Islet of Langerhans (tissue), 1 donor: ENCODE data around the gene SLC19A2.
"Not testable (repeated sequence)": the region's sequence is repeated elsewhere in the genome, so short reads cannot be mapped to it uniquely, and the experiment has no call there.

Experiments
- FAIRE-seq: peaks from one replicate; lab custom pipeline; 2011; peaks lifted over from hg19 to GRCh38; lab: Jason Lieb, UNC

The SLC19A2 gene, protein sequence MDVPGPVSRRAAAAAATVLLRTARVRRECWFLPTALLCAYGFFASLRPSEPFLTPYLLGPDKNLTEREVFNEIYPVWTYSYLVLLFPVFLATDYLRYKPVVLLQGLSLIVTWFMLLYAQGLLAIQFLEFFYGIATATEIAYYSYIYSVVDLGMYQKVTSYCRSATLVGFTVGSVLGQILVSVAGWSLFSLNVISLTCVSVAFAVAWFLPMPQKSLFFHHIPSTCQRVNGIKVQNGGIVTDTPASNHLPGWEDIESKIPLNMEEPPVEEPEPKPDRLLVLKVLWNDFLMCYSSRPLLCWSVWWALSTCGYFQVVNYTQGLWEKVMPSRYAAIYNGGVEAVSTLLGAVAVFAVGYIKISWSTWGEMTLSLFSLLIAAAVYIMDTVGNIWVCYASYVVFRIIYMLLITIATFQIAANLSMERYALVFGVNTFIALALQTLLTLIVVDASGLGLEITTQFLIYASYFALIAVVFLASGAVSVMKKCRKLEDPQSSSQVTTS

GRCh38 chr1:169485431-169486280 is at the start of gene SLC19A2:
TSS of gene SLC19A2 (minus strand) at chr1:169485944. CDS start at chr1:169485766, 178 bp downstream.
- FAIRE-seq: peak; percentile 92

DNA sequence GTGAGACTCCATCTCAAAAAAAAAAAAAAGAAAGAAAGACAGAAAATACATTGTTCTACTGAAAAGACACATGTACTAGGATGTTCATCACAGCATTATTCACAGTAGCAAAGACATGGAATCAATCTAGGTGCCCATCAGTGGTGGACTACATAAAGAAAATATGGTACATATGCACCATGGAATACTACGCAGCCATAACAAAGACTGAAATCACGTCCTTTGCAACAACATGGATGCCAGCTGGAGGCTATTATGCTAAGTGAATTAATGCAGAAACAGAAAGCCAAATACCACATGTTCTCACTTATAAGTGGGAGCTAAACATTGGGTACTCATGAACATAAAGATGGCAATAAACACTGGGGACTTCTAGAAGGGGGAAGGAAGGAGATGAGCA is 48.9 kb upstream of the SLC19A2 start:
- no peak for FAIRE-seq

GRCh38 chr1:169533528-169534190 is 47.9 kb upstream of the SLC19A2 start:
- not testable (repeated sequence) for FAIRE-seq

- FAIRE-seq: no peak
Measured at GRCh38 chr1:169530448-169530847, 44.7 kb upstream of the SLC19A2 start.

DNA sequence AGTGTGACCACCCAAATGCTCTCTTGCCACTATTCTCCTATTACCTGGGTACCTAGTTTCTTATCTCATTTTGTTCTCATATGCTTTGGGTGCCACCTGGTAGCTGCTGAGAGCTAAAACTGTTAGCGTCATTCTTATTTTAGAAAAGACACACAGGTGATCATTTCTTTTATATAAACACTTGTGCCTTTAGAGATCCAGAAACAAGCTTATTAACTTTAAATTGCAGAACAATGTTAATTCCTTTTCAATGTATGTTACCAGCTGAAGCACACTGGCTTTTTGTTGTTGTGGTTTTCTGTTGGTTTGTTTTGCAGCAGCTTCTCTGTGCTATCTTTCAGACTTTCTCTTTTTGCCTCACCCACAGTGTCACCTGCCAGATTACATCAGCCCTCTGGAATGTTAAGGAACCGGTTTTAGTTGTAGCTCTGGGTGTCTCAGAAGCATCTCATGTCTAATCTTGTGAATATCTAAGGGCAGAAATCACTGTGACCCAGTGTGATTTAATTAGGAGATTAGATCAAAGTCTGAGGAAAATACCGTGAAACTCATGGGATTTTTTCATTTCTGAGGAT is 43.4 kb upstream of the SLC19A2 start:
- FAIRE-seq: no peak

DNA sequence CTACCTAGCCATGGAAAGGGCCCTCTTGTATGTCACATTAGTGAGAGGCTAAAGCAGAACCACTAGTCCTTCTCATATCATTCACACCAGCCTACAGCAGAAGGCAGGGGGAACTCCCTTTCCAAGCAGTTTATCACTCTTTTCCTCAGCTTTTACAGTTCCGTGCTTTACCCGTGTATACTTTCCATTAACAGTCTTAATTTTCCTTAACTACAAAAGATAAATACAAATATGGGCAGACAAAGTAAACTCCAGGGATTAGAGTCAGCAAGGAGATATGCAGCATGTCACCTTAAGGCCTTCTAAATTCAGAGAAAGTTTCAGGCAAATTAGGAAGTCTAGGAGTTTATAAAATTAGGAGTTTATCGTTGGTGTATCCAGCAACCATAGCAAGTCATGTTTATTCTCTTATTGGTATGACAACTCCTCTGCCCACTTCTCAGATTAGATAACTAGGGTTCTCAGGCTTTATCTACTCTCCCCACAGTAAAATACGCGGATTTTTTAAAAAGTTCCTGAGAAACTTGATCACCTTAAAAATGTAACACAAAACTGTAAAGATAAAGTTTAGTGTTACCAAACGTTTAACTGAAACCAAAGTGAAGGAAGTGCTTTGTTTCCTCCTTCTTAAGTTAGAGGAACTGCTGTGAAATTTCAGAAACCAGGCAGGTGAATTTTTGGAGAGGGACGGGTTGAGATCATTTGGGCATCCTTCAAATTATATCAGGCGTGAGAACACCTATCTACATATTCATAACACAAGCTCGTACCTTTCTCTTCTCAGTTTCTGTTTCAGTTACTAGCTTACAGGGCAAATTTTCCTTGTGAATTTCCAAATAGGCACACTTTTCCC is 42.7 kb upstream of the SLC19A2 start:
- no peak for FAIRE-seq

GRCh38 chr1:169527451-169528214 is 41.9 kb upstream of the SLC19A2 start:
- FAIRE-seq: no peak

- FAIRE-seq: no peak
Measured at GRCh38 chr1:169527001-169527400, 41.3 kb upstream of the SLC19A2 start.

DNA sequence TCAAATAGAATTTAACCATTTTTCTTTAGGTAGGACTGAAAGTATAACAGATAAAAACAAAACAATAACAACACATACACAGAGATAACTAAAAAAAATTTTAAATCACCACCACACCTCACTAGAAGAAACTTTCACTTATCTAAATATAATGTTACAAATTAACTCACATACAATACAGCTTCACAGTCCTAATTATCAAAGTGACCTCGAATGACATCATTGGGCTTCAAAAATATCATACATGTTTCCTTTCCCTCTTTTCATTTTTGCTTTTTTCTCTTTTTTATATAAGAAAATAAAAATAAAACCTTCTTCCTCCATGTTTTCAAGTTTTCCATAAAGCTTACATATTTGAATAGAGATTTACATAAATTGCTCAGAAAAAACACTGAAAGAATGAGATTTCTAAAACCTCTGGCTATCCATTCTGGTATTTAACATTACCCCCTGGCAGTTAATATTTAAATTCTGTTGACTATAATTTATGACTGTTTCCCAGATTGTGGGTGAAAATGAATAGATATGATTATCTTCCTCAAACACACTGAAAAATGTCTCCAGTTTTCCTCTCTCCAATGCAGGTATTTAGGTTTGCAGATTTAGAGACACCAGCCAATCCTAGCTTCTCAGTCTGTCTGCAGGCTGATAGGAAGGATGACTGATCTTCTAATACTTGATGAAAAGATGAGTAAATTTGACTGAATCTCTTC is 40.5 kb upstream of the SLC19A2 start:
- FAIRE-seq: no peak

- no peak for FAIRE-seq
Measured at GRCh38 chr1:169525391-169525790, 39.6 kb upstream of the SLC19A2 start.

DNA sequence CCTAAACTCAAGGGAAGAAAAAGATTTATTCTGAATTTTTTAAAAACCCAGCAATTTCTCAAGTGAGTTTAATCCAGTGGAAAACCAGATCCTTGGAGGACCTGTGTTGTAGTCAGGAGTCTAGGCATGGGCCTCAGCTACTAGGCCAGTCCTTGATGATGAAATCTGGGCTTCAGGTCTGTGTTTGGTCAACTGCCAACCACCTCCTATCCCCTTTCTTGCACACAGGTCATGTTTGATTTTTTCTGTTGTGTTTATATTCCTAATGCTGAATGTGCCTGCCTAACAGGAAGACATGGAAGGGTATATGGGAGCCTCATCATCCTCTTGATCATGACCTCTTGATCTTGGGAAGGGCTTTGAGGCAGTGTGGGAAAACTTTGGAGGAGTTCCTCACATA is 38.2 kb upstream of the SLC19A2 start:
- no peak for FAIRE-seq

DNA sequence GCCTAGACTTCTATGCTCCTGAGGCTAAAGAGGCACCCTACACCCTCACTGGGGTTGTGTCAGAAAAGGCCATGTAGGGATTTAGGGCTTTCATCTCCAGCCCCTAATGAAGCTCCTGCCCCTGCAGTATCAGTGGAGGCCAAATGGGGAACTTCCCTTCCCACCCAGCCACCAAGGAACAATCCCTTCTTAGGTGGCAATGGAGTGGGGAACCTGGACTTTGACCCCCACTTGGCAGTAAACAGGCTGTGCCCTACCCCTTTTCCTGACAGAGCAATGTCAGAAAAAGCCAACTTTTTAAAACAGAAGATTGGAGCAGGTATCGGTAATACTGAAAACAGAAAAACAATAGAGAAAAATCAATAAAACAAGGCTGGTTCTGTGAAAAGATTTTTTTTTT is 35.5 kb upstream of the SLC19A2 start:
- no peak for FAIRE-seq

DNA sequence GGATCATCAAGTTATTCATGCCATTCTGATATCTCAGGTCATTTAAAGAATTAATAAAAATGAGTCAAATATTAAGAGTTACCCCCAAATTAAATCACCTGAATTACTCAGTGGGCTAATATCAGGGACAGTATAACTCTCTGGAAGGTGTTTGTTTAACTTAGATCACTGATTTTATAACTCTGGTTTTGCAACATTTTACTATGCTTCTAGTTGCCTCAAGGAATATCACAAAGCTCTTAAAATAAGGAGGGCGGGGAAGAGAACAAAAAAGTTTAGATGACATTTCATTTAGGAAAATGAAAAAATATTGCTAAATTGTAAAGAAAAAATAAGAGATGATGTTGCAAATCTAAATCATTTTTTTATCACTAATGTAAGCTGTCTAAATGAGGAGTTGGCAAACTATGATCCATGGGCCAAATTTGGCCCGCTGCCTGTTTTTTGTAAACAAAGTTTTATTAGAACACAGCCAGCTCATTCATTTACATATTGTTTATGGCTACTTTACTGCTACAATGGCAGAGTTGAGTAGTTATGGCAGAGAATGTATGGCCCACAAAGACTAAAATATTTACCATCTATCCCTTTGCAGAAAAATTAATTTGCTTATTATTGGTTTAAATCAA is 31.9 kb upstream of the SLC19A2 start:
- no peak for FAIRE-seq

DNA sequence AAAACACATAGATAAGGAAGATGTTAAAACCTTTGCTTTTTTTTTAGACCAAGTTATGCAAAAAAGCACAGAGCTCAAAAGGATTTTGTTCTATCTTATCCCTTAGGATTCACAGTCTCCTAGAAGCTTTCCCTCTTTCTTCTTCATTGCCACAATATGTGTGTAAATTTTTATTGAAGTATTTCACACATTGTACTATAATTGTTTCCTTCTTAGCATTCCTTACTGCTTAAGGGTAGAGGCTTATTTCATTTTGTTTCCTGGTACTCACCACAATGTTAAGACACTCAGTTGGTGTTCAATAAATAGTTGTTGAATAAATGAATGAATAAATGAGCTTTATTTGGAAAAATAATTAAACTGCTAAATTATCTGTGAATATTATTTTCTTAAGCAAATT is 29.9 kb upstream of the SLC19A2 start:
- no peak for FAIRE-seq

DNA sequence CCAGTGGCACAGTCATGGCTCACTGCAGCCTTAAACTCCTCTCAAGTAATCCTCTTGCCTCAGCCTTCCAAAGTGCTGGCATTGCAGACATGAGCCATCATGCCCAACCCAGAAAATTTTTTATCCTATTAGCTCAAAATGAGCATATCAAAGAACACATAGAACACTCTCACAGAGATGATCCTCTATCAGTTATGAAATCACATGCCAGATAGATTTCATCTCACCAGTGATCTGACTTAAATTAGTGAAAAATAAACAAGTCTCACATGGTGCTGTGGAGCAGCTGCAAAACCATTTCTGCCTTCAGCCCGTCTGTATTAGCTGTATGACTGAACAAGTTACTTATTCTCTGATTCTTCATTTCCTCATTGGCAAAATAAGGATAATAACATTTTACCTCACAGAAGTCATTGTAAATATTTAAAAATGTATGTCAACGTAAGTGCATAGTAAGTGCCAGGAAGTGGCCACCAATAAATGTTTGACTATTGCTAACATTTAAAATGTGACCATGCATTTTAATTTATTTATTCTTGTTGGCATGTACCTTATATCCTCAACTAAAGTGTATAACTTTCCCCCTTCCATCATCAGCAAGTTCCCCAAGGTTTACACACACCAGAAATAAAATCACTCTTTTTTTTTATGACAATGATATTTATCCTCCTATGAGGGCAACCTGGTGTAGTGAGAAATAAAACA is 29.0 kb upstream of the SLC19A2 start:
- FAIRE-seq: no peak

DNA sequence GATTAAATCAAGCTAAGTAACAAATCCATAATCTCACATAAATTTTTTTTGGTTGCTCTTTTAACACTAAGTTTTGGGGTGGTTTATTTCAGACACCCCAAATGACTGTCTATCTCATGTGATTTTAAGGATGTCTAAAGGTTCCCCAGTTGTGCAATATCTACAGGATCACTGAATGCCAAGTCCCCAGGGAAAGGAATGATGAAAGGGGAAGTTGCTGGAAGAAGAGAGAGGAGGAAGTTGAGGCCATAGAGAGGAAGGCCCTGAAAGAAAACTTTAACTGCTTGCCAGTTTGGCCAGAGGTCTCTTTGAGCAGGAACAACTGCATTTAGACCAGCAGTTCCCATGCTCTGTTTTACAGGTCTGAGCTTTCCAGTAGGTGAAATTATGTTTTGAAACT is 27.5 kb upstream of the SLC19A2 start:
- FAIRE-seq: no peak

DNA sequence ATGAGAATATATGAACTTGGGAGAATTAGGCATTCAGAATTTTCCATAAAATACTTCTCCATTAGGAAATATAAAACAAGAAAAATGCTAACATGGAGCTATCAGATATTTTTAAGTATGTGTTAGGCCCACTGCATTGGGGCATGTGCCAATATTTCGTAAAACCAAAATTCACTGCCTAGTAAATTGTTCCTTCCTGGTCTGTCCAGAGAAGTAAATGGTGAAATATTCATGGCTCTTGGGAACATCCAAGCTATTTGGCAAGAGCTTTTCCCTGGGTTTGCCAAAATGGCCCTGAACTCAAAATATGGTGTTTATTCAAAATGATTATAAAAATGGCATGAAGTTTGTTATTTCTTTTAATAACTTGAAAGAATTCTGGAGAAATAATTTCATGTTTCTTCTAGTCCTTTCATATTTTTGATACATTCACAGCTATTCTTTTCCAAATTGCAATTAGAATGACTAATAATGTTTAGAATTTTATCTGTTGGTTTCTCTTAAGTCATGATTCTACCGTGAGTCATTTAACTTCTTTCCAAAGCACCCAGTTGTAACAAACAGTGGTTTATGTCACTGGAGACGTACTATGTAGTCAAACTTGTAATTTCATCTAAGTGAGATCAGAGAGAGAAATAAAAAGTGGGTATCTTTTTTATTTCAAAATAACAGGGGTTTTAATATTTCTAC is 25.7 kb upstream of the SLC19A2 start:
- peak; percentile 33 for FAIRE-seq

DNA sequence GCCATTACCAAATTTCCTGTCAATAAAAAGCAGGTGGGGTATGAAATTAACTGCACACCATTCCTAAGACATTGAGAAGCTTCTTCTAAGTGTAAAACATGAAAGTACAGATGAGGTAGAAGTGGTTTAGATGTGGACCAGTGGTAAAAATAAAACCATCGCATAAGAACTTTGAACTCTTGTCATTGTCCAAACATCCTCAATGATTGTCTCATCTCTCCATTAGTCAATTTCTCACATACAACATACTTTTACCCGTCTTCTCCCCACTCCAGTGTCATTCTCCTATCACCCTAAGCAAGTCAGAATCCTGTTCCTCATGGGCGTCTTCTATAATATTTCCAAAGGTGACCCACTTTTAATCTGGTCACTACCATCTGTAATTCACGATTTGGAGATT is 24.3 kb upstream of the SLC19A2 start:
- no peak for FAIRE-seq
